OCI-LY3 (cell line): ENCODE results near the gene ESYT2.
"Not testable (repeated sequence)": the region's sequence is repeated elsewhere in the genome, so short reads cannot be mapped to it uniquely, and the experiment has no call there.

ENCODE experiments used
- H2AFZ ChIP-seq: fragments of 200-600, 300-600 bp; shearing (Covaris generic); 2 replicates; pipeline ENCODE4 v1.6.0; 2014; ENCODE audit warnings: antibody characterized with exemption, low read depth, low read length
- H3K27ac ChIP-seq: fragments of 200-600, 300-600 bp; sonication (generic); 2 replicates; pipeline ENCODE4 v1.5.1; 2014; ENCODE audit warnings: mild to moderate bottlenecking, low read length, moderate library complexity, mixed read lengths
- H3K27me3 ChIP-seq: fragments of 200-600, 300-600 bp; sonication (generic); 2 replicates; pipeline ENCODE4 v1.6.1; 2014; ENCODE audit warnings: low read depth, low read length, mixed read lengths
- H3K36me3 ChIP-seq: fragments of 200-600, 300-600 bp; sonication (generic); replicated peaks from 2 replicates; pipeline ENCODE3; 2014; ENCODE audit warnings: low read depth, low read length, mixed read lengths
- H3K4me1 ChIP-seq: fragments of 300-600, 200-600 bp; sonication (generic); 2 replicates; pipeline ENCODE4 v1.6.1; 2014; ENCODE audit warnings: low read length, mixed read lengths
- H3K4me2 ChIP-seq: fragments of 200-600, 300-600 bp; sonication (generic); 2 replicates; pipeline ENCODE4 v1.6.1; 2014; ENCODE audit warnings: low read length, mixed read lengths
- H3K4me3 ChIP-seq: fragments of 300-600, 200-600 bp; sonication (generic); 2 replicates; pipeline ENCODE4 v1.5.1; 2014; ENCODE audit warnings: antibody characterized with exemption, mild to moderate bottlenecking, low read length, moderate library complexity
- H3K79me2 ChIP-seq: fragments of 300-600, 200-600 bp; shearing (Covaris generic); 2 replicates; pipeline ENCODE4 v1.6.1; 2014; ENCODE audit warnings: mild to moderate bottlenecking, low read length, mixed read lengths
- H3K9ac ChIP-seq: fragments of 300-600, 200-600 bp; shearing (Covaris generic); 2 replicates; pipeline ENCODE4 v1.6.0; 2014; ENCODE audit warnings: mild to moderate bottlenecking, low read length, moderate library complexity
- H3K9me3 ChIP-seq: fragments of 200-600, 300-600 bp; shearing (Covaris generic); 2 replicates; pipeline ENCODE4 v1.6.1; 2014; ENCODE audit warnings: low read length, mixed read lengths; ENCODE audit not compliant: insufficient read depth
- H4K20me1 ChIP-seq: fragments of 200-600, 300-600 bp; sonication (generic); 2 replicates; pipeline ENCODE4 v1.6.1; 2016; ENCODE audit warnings: low read length, mixed read lengths; ENCODE audit not compliant: insufficient read depth
- EZH2phosphoT487 ChIP-seq: fragments of 200-600 bp; shearing (Covaris generic); IDR thresholded peaks from 2 replicates; pipeline ENCODE4 v1.6.1; 2018; ENCODE audit warnings: antibody characterized with exemption, mixed run types, low read depth
- TF ChIP-seq, protein P1 (sequence below): fragments of 200-600, 300-600 bp; sonication (generic); IDR thresholded peaks from 2 replicates; pipeline ENCODE4 v1.5.1; 2014; ENCODE audit warnings: antibody characterized with exemption, low read length, low read depth

Gene ESYT2

GRCh38 chr7:158700008-158700407 is 129.3 kb downstream of the ESYT2 start:
- Histone ChIP-seq H3K27ac (no peak overlapping the region), H3K36me3 (peaks cover 55% of the 10 kb centered on the region), H4K20me1 (0 out of 2 replicates have a peak, but pooled peaks cover 2% of the 10 kb centered on the region), H3K27me3 (no peaks in the 10 kb centered on the region), H3K4me1 (peaks cover 15% of the 10 kb centered on the region), H3K9me3 (no peaks in the 10 kb centered on the region), H3K4me2 (no peak overlapping the region), H3K79me2 (peaks cover 90% of the 10 kb centered on the region), H2AFZ (no peak overlapping the region), H3K4me3 (no peak overlapping the region), H3K9ac (no peak overlapping the region)
- TF ChIP-seq, protein P1, sequence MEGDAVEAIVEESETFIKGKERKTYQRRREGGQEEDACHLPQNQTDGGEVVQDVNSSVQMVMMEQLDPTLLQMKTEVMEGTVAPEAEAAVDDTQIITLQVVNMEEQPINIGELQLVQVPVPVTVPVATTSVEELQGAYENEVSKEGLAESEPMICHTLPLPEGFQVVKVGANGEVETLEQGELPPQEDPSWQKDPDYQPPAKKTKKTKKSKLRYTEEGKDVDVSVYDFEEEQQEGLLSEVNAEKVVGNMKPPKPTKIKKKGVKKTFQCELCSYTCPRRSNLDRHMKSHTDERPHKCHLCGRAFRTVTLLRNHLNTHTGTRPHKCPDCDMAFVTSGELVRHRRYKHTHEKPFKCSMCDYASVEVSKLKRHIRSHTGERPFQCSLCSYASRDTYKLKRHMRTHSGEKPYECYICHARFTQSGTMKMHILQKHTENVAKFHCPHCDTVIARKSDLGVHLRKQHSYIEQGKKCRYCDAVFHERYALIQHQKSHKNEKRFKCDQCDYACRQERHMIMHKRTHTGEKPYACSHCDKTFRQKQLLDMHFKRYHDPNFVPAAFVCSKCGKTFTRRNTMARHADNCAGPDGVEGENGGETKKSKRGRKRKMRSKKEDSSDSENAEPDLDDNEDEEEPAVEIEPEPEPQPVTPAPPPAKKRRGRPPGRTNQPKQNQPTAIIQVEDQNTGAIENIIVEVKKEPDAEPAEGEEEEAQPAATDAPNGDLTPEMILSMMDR = no peak
- TF ChIP-seq EZH2phosphoT487 = no peak

- peaks cover 55% of the 10 kb centered on the region for H3K36me3 ChIP-seq
- TF ChIP-seq, protein P1 = no peak
- TF ChIP-seq EZH2phosphoT487 = no peak
These were observed 130.0 kb downstream of the ESYT2 start for GRCh38 chr7:158699341-158699740.

GRCh38 chr7:158698657-158699195 is 130.6 kb downstream of the ESYT2 start:
- H3K9ac ChIP-seq = no peak overlapping the region
- H3K27ac ChIP-seq = no peak overlapping the region
- no peak overlapping the region for H3K4me3 ChIP-seq
- H3K36me3 ChIP-seq = peaks cover 58% of the 10 kb centered on the region
- H3K79me2 ChIP-seq = peaks cover 94% of the 10 kb centered on the region
- peaks cover 2% of the 10 kb centered on the region; the same call in 1 of the 2 replicates for H4K20me1 ChIP-seq
- no peaks in the 10 kb centered on the region for H3K9me3 ChIP-seq
- no peak overlapping the region for H3K4me2 ChIP-seq
- peaks cover 14% of the 10 kb centered on the region for H3K4me1 ChIP-seq
- TF ChIP-seq EZH2phosphoT487 = no peak
- TF ChIP-seq, protein P1 = no peak
- H3K27me3 ChIP-seq = no peaks in the 10 kb centered on the region
- H2AFZ ChIP-seq = no peak overlapping the region

More at GRCh38 chr7:158699341-158699740, 130.0 kb downstream of the ESYT2 start:
- Histone ChIP-seq H3K9me3 (no peaks in the 10 kb centered on the region), H3K4me1 (peaks cover 15% of the 10 kb centered on the region), H4K20me1 (0 out of 2 replicates have a peak, but pooled peaks cover 2% of the 10 kb centered on the region), H3K27ac (no peak overlapping the region), H3K79me2 (peaks cover 94% of the 10 kb centered on the region), H3K4me2 (no peak overlapping the region), H3K27me3 (no peaks in the 10 kb centered on the region), H3K9ac (no peak overlapping the region), H2AFZ (no peak overlapping the region), H3K4me3 (no peak overlapping the region)

DNA sequence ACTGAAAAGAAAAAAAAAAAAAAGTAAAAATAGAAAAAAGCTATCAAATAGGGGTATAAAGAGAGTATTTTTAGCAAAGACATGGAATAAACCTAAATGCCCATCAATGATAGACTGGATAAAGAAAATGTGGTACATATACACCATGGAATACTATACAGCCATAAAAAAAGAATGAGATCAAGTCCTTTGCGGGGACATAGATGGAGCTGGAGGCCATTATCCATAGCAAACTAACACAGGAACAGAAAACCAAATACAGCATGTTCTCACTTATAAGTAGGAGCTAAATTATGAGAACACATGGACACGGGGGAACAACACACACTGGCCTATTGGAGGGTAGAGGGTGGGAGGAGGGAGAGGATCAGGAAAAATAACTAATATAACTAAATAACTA is 131.7 kb downstream of the ESYT2 start:
- H3K4me1 ChIP-seq, H3K9ac ChIP-seq, H3K27ac ChIP-seq, H3K9me3 ChIP-seq, H3K4me3 ChIP-seq, H3K4me2 ChIP-seq, H3K27me3 ChIP-seq, H2AFZ ChIP-seq, H4K20me1 ChIP-seq: not testable (repeated sequence)
- H3K36me3 ChIP-seq = peaks cover 56% of the 10 kb centered on the region
- H3K79me2 ChIP-seq = peaks cover 85% of the 10 kb centered on the region
